GM19025 (cell line): Measurements from ENCODE around the gene PRG3.
"Not testable (repeated sequence)": the region's sequence is repeated elsewhere in the genome, so short reads cannot be mapped to it uniquely, and the experiment has no call there.

ENCODE experiments used
- ATAC-seq: cut with Tn5 transposase; IDR thresholded peaks from one replicate; pipeline ENCODE4 v1.9.1; 2021; ENCODE audit warnings: mild to moderate bottlenecking, low read depth, moderate library complexity; ENCODE audit not compliant: unreplicated experiment

The PRG3 gene

DNA sequence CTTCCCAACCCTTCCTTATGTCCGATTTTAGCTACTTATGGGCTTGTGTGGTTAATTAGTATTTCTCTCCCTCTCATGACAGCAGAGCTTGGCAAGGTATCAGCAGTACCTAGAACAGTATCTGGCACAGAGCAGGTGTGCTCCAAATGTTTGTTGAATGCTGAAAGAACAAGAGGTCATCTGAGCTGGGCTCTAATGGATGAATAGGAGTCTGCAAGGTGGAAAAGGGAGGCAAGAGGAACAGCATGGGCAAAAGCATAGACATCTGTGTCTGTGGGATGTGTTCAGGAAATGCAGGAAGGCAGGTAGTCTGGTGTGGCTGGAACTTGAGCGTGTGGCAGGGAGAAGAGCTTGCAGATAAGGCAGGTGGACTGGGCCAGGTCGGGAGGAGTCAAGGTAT, 19.0 kb downstream of the PRG3 start:
- no peak for ATAC-seq

DNA sequence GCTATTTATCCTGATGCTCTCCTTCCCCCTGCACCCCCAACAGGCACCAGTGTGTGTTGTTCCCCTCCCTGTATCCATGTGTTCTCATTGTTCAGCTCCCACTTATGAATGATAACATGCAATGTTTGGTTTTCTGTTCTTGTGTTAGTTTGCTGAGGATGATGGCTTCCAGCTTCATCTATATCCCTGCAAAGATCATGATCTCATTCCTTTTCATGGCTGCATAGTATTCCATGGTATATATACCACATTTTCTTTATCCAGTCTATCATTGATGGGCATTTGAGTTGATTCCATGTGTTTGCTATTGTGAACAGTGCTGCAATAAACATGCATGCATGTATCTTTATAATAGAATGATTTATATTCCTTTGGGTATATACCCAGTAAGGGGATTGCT, 19.5 kb downstream of the PRG3 start:
- ATAC-seq: not testable (repeated sequence)

DNA sequence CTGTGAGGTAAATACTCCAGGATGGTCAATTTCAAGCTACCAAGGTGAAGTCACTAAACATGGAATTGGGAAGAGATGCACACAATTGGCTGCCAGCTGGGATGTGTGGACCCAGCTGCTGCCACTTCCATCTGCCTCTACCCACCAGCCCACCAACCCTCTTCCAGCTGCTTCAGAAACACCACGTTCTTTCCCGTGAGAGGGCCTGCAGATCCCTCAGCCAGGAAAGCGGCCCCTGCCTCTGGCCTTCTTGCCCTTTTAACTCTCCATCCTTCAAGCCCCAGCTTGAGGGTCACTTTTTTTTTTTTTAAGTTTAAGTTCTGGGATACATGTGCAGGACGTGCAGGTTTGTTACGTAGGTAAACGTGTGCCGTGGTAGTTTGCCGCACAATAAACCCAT, 20.0 kb downstream of the PRG3 start:
- ATAC-seq: no peak

DNA sequence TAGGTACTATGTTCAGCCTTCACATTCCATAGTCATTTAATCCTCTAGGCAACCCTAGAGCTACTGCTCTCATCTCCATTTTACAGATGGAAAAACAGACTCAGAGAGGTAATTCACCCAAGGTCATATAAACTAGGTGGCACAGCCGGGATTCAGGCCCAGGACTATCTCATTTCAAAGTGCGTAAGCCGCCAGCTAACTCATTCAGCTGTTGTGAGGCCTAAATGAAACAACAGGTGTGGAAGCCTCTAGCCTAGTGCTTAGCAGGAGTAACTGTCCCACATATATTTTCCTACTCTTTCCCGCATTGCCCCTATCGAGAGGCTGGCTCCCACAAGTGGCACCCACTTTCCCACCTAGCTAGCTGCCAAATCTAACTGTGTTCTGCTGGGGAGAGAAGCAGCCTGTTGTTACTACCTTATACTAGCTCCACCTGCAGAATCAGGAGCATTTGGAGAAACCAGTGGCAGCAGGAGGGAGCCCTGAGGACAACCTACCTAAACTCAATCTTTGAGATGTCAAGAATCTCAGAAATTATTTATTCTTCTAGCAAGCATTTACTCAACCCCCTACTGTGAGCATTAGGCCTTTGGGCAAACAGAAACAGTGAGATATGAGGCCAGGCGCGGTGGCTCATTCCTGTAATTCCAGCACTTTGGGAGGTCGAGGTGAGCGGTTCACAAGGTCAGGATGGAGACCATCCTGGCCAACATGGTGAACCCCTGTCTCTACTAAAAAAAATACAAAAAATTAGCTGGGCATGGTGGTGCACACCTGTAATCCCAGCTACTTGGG, 20.9 kb downstream of the PRG3 start:
- ATAC-seq: no peak

DNA sequence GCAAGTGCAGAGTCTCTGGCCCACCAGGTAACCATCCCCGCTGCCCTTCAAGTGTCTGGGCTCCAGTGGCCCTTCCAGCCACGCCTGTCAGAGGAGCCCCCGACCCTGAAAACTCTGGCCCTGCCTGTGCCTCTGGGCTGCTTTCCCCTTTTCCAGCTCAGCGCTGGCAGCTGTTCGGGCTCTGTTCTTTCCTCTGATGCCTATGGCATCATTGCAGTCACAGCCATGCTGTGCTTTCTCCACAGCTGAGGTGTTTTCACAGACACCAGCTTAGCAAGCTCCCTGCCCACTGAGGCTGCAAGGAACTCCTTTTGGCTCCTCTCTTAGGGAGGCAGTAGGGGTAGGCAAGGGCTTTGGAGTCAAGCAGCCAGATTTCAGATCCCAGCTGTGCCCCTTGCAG, 21.6 kb downstream of the PRG3 start:
- no peak for ATAC-seq

DNA sequence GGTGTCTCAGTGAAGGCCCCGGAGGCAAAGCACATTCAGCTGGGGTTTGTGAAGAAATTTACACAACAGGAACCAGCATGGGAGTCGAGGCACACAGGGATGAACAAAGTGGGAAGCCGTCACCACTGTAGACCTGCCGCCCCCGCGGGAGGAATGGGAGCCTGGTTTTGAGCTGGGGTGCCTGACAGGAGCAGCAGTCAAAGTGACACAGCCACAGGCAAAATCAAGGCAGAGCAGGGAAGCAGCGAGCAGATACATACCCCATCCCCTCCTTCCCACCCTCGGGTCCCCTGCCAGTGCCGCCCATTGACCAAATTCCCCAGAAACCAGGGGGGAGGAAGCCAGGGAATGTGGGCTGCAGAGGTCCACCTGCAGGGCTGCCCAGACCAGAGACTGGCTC, 22.0 kb downstream of the PRG3 start:
- no peak for ATAC-seq

DNA sequence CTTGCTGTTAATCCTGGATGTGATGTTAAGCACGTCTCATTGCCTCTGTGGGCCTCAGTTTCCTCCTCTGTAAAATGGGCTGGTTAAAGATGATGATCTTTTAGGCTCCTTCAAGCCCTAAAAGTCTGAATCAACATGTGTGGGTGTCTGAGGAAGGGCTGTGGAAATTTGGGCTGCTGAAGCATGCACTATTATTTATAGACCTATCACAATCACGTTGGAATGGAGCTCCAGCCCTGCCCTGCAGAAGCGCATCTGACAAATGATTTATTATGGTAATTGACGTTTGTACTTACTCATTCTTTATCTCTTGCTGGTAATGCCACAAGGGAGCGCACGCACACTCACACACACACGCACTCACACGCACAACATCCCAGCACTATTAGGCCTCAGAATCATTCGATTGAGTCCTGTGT, 22.4 kb downstream of the PRG3 start:
- no peak for ATAC-seq

DNA sequence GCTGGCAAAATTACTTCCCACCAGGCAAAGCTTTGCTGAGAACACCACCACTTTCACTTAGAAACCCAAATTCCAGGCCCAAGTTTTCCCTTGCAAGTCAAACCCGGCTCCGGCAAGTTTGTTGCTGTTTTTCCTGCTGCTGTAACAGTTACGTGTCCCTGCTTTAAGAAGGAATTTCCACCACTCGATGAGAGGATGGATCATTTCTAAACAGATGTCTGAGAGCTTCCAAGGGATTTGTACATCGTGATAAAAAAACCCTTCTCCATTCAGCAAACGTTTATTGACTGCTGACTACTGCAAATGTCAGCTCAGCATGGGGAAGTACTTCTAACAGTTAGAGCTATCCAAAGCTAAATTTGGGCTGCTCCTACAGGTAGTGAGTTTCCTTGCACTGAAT, 23.1 kb downstream of the PRG3 start:
- ATAC-seq: no peak

DNA sequence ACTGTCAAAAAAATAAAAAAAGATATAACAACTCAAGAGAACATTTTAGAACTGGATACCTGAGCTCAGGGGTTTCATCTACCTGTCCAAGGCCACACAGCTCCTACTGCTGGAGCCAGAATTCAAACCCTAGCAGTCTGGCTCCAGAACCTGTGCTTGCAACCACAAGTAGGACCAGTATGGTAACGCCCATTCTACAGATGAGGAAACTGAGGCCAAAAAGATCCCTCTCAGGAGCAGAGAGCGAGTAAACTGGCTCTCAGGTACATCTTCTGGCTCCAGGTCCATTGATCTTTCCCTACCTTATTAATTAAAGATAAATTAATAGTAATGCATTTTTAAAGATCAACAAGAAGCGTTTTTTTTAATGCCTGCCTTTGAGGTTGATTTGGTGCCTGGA, 23.6 kb downstream of the PRG3 start:
- no peak for ATAC-seq

DNA sequence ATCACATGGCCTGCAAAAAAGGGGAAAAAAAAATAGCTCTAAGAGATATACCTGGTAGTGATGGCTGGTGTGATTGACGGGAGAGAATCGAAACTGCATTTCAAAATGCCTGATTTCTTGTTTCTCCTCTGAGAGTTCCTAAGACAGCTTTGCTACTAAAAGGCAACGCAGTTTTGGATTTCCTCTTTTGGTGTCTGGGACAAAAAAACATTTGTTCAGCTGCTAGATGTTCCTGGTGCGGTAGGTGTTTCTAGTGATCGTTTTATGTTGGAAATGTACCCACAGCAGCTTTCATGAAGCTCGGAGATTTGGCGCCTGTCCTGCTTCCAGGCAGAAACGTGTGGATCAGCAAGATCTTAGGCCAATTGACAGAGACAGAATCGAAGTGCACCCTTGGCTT, 24.7 kb downstream of the PRG3 start:
- ATAC-seq: no peak

DNA sequence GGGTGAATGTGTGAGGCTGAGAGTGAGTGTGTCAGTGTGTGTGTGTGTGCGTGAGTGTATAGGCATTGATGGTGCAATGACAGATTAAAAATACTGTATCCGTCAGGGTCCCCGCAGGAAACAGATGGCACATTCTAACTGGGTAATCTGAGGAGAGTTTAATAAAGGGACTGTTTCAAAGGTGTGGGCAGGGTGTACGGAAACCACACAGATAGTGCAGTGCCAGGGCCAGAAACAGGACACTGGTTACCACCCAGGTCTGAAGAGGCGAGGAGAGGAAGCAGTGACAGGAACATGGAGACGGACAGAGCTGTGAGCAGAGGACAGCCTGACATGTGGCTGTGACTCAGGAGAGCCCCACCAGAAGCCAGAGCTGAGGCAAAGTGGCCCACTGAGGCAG, 26.3 kb downstream of the PRG3 start:
- no peak for ATAC-seq

DNA sequence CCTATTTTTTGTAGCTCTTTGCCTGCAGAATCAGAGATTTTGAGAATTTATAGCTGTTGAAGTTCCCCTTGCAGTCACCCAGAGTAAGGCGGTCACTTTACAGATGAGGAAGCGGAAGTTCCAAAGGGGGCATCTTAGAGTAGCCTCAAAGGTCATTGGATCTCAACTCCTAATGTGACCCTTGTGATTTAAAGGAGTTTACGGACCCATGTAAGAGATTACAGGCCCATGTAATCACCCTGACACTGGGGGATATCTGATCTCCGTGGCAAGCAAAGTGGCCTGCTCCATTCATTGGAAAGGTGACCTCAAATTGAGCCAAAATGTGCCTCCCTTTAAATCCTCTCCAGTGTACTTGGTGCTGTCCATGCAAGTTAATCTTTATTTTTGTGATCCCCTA, 27.1 kb downstream of the PRG3 start:
- no peak for ATAC-seq

DNA sequence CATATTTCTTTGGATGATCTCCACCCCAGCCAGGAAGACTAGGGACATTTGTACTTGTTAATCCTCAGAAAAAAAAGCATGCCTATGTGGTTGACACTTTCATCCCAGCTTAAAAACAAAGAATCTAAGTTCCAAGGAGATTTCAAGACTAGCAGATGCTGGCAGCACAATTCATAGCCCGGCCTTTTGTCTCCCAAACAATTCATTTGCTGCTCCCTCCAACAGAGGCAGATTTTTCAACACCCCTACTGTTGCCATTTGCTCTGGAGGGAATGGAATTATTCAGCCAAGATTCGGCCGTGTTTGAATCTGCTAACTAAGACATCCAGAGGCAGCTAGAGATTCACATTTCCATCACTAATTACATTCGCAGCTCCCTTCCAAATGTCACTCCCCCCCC, 27.5 kb downstream of the PRG3 start:
- no peak for ATAC-seq

DNA sequence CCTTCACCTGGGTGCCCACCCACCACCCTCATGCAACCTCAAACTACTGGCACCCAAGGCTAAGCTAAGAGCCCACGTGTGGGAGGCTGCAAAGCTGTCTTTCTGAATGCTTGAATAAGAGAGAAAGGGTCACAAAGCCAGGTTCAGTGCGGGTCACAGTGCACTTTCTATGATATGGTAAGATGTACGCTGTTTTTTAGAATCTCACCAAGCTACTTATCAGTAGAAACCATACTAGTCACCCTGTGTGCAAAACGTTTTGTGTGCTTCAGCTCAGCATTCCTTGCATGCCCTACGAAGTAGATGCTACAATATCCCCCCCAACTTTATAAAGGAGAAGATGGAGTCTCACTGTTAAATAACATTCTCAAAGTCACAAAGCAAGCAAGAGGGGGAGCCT, 27.9 kb downstream of the PRG3 start:
- no peak for ATAC-seq

DNA sequence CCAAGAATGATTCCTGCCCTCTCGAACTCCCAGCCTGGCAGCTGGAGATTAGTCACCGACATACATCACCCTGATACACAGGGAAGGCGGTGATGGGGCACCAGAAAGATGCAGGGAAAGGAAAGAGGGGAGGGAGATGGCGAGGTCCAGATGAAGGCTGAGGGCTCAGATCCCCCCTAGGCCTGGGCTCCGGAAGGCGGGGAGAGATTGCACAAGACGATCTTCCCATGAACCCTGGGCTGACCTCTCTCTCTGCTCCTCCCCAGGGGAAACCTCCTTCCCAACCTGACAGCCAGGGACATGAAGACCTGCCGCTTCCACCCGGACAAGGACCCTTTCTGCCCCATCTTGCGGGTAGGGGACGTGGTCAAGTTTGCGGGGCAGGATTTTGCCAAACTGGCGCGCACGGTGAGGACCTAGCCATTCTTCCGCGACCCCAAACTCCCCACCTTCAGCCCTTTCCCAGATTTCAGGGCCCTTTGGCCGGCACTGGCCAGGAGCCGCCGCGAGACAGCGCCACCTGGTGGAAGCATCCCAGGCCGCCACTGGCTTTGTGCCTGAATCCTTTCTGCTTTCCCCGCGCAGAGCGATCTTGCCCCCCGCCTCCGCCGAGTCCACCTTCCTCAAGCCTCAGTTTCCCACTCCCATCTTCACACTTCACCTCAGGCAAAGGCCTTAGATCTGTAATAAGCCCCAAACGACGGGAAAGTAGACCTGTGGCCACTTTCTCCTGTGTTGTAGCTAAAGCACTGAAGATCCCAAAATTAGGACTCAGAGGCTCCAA, 31.3 kb downstream of the PRG3 start:
- no peak for ATAC-seq

DNA sequence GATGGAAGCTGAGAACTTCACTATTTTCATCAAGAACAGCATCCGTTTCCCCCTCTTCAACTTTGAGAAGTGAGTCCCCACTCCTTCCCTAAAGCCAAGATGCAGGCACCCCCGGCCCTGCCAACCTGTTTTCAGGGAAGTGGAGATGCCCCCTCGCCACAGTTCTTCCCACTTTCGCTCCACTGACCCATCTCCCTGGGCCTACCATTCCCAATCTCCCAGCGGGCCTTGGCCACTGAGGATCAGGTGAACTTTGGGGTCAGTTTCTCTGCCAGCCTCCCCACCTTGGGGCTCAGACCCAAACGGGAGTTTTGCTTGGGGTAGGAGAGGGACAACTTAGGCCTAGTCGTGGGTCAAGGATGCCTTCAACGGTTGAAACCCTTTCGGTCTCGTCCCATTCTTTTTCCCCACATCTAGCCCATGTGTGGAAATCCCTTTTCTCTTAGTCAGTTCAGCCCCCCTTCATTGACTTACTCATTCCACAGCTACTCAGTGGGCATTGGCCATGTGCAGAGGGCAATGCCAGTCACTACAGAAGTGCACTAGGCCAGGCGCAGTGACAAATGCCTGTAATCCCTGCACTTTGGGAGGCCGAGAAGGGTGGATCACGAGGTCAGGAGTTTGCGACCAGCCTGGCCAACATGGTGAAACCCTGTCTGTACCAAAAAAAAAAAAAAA, 32.2 kb downstream of the PRG3 start:
- no peak for ATAC-seq

DNA sequence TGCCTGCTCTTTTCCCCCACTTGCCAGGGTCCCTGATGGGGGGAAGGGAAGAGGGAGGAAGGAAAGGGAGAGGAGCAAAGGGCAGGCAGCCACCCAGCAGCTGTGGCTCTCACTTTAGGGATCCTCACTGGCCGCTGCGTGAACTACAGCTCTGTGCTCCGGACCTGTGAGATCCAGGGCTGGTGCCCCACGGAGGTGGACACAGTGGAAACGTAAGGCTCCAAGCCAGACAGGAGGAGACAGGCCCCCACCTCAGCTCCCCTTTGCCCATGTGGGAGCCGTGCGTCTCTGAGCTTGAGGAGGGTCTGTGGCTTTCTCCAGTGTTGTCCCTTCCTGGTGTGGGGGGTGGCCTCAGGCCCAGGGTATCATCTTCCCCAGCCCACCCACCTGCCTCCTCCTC, 32.9 kb downstream of the PRG3 start:
- ATAC-seq: no peak

DNA sequence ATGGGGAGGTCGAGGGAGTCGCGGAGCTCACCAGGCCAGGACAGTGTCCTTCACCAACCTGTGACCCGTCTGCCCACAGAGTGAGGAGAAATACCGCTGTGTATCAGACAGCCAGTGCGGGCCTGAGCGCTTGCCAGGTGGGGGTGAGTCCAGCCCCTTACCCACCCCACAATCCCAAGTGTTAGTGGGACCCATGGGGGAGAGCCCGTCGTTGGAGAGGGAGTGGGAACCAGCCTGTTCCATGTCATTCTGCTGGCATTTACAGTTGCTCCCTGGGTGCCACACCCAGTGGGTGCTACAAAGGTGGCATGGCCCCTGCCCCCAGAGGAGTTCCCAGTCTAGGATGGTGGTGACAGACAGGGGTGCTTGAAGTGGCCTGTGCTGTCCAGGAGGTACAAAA, 33.6 kb downstream of the PRG3 start:
- ATAC-seq: no peak

DNA sequence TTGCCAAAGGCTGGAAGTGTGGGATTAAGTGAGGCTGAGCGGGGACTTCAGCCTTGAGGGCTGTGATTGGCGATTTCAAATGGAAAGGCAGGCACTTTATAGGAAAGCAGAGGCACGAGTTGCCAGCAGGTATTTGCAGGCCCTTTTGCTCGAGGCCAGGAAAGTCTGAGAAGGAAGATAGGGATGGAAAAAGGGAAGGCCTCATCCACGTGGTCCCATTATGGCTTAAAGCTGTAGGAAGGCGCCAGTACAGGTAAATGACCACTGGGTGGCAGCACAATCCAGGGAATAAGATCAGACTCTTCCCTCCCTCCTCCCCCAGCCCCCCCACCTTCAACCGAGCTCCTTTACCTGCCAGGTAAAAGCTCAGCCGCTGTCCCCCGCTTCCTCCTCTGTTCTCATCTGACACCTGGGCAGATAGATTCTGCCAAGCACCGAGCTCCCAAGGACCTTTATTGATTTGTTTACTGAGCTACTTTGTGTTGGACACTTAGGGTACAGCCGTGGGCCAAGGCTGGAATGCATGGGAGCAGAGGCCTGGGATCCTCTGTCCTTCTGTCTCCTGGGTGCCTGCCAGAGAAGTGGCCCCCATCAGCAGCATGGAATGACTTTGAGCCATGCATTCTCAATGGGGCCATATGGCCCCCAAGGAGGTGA, 35.3 kb downstream of the PRG3 start:
- ATAC-seq: peak; percentile 58

DNA sequence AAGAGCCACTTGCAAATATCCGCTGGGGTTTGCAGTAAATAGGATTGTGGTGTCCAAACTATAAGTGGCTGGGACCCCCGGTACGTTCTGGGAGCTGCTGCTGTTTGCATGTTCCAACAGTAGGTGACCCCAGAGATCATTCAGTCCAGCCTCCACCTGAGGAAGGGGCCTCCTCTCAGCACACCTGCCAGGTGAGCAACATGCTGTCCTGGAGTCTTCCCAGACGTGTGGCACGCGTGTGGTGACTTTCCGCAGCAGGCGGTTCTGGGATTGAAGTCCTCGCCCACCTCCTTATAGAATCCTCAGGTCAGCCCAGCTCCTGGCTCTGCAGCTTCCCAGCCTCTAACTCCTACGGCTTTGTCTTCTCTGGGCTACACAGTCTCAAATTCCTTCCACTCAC, 36.1 kb downstream of the PRG3 start:
- no peak for ATAC-seq

DNA sequence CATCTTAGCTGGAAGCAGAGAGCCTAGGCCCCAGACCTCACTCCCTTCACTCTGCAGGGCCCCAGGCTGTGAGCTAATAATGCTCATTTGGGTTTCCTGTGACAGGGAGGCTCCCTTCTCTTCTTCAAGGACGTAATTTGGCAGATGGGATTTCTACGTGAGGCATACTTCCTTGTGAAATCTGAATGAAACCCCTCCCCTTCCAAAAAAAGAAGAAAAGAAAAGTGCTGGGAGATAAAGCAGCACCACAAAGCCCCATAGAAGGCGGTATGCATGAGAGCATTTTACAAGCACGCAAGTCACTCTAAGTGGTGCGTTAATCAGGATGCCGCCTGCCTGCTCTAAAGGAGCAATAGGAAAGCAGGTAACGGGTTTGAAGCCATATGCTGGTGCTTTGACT, 37.1 kb downstream of the PRG3 start:
- no peak for ATAC-seq
